ENCODE data around the gene ROM1. TPM values are rescaled to one million over a fixed set of nuclear protein-coding genes. Genes with fewer than 3 reads are reported as not detected.
"Not testable (repeated sequence)": the region's sequence is repeated elsewhere in the genome, so short reads cannot be mapped to it uniquely, and the experiment has no call there.

Gene ROM1
- total RNA-seq, 1 donor from 2014 or later = 3.2 TPM

DNA sequence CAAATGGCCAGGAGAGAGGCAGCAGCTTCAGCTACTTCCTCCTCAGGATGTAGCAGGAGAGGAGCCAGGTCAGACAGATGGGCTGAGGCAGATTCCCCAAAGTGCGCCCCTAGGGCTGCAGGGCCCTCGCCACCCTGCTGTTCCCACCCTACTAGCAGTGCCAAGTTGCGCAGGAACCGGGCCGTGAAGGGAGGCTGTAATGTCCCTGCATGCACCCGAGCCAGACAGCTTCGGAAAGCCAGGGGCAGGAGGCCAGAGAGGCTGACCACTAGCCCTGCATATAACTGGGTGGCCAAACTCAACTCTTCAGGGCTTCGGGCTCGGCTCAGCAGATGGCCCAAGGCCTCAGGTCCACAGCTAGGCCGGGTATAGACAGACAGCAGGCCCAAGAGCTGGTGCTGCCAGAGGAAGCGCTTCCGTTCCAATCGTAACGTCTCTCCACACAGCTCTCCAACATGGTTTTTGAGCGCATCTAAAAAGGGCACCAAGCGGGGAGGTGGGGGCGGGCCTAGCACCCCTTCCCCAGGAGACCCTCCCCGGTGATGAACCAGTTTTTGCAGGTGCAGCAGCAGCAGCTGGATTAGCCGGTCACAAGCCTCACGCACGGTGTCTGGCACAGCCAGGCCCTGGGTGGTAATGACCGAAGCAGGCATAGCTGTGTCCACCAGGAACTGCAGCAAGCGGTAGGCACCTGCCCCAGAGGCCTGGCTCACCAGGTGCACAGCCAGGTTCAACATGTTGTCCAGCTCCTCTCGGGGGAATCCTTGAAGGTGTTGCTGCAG, 35.3 kb downstream of the ROM1 start:
- no peak for DNase-seq (ENCODE audit: low spot score)
- intact Hi-C loops (cut with micrococcal nuclease) = no loop called here
- Mint-ChIP-seq H3K36me3 (ENCODE audit: low read depth) (peaks cover 17% of the 10 kb centered on the region), H3K4me1 (ENCODE audit: low read depth) (peaks cover 32% of the 10 kb centered on the region), H3K9me3 (no peaks in the 10 kb centered on the region), H3K27ac (no peak overlapping the region), H3K4me3 (no peak overlapping the region), H3K27me3 (ENCODE audit: insufficient read depth) (no peaks in the 10 kb centered on the region)

DNA sequence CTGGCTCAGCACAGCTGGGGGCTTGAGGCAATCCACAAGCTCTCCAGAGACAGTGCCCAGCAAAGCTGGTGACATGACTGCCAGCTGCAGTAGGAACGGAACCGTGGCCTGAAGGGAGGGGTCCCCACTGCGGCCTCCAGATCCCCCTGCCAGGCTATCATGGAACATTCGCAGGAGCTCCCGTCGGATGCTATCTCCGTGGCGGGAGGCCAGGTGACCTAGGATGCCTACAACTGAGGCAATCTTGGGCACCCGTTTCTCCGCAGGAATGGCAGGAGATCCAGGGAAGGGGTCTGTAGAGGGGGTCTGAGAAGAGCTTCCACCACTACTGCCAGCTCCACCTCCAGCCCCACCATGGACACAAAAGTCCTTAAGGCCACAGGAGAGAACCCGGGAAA, 35.9 kb downstream of the ROM1 start:
- H3K9me3 Mint-ChIP-seq = no peaks in the 10 kb centered on the region
- no peak overlapping the region for H3K27ac Mint-ChIP-seq
- H3K27me3 Mint-ChIP-seq (ENCODE audit: insufficient read depth) = no peaks in the 10 kb centered on the region
- no peak for DNase-seq (ENCODE audit: low spot score)
- H3K4me3 Mint-ChIP-seq = no peak overlapping the region
- intact Hi-C loops (cut with micrococcal nuclease) = no loop called here
- H3K36me3 Mint-ChIP-seq (ENCODE audit: low read depth) = peaks cover 17% of the 10 kb centered on the region
- H3K4me1 Mint-ChIP-seq (ENCODE audit: low read depth) = peaks cover 35% of the 10 kb centered on the region

DNA sequence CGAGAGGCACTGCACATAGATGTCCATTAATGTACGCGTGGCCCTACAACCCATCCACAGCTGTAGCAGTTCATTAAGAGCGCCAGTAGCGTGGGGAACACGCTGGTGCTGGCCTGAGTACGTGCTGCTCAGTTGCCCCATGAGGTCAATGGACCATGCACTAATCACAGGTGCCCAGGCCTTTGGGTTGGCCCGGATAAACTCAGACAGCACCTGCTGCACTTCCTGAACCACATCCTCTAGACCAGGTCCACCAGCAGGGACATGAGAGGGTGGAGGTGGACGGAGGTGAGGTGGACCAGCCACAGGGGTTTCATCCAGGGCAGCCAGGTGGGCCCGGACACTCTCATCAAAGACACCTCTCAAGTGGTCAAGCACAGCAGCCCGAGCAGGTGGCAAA, 36.4 kb downstream of the ROM1 start:
- peaks cover 40% of the 10 kb centered on the region for H3K4me1 Mint-ChIP-seq (ENCODE audit: low read depth)
- peaks cover 14% of the 10 kb centered on the region for H3K36me3 Mint-ChIP-seq (ENCODE audit: low read depth)
- intact Hi-C loops (cut with micrococcal nuclease) = no loop called here
- no peak overlapping the region for H3K4me3 Mint-ChIP-seq
- no peaks in the 10 kb centered on the region for H3K9me3 Mint-ChIP-seq
- no peaks in the 10 kb centered on the region for H3K27me3 Mint-ChIP-seq (ENCODE audit: insufficient read depth)
- no peak for DNase-seq (ENCODE audit: low spot score)
- H3K27ac Mint-ChIP-seq = no peak overlapping the region

DNA sequence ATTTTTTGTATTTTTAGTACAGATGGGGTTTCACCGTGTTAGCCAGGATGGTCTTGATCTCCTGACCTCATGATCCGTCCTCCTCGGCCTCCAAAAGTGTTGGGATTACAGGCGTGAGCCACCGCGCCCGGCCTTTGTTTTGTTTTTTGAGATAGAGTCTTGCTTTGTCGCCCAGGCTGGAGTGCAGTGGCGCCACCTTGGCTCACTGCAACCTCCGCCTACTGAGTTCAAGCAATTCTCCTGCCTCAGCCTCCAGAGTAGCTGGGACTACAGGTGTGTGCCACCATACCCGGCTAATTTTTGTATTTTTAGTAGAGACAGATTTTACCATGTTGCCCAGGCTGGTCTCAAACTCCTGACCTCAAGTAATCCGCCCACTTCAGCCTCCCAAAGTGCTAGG, 37.2 kb downstream of the ROM1 start:
- Mint-ChIP-seq H3K4me1 (ENCODE audit: low read depth) (peaks cover 38% of the 10 kb centered on the region), H3K36me3 (ENCODE audit: low read depth) (peaks cover 11% of the 10 kb centered on the region)
- H3K4me3 Mint-ChIP-seq; H3K9me3 Mint-ChIP-seq; H3K27ac Mint-ChIP-seq; H3K27me3 Mint-ChIP-seq (ENCODE audit: insufficient read depth); intact Hi-C loops (cut with micrococcal nuclease); DNase-seq (ENCODE audit: low spot score): not testable (repeated sequence)

DNA sequence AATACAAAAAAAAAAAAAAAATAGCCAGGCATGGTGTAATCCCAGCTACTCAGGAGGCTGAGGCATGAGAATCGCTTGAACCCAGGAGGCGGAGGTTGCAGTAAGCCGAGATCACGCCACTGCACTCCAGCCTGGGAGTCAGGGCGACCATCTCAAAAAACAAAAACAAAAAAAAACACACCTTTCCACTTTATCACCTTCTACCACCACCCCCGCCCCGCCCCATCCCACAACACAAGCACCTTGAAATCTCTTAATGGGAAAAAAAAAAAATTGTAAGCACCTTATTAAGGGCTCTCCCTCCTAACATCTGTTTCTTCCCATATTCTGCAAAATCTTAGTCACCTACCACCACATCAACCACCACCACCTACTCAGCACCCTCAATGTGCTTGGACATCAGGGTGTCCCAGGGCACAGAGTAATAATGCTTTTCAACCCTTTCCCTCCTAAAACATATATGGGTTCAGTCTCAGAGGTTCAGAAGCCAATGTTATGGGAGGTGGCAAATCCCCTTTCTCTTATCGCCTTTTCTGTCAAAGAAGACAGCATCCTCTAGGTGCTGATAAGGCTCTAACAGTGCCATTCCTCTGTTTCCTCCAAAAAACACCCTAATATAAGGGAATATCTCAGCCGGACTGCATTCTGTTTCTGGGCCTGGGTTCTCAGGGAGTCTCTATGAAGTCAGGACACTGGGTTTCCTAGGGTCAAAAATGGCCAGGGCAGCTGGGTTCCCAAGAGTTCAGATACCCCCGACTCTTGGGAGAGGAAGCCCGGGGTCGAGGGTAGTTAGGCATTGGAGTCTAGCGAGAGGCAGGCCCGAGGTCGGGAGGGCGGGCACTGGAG, 39.3 kb downstream of the ROM1 start:
- H3K27me3 Mint-ChIP-seq (ENCODE audit: insufficient read depth) = no peaks in the 10 kb centered on the region
- H3K4me1 Mint-ChIP-seq (ENCODE audit: low read depth) = peaks cover 25% of the 10 kb centered on the region
- no peak for DNase-seq (ENCODE audit: low spot score)
- intact Hi-C loops (cut with micrococcal nuclease) = loop anchor here (1.0 kb wide), 6 partner anchors 13 to 61 kb away; partner anchors contain the start of genes C11orf98, CSKMT, EML3 and TUT1
- no peaks in the 10 kb centered on the region for H3K9me3 Mint-ChIP-seq
- peak overlapping the region; percentile 95 for H3K27ac Mint-ChIP-seq
- peaks cover 7% of the 10 kb centered on the region for H3K36me3 Mint-ChIP-seq (ENCODE audit: low read depth)
- peak overlapping the region; percentile 99 for H3K4me3 Mint-ChIP-seq

DNA sequence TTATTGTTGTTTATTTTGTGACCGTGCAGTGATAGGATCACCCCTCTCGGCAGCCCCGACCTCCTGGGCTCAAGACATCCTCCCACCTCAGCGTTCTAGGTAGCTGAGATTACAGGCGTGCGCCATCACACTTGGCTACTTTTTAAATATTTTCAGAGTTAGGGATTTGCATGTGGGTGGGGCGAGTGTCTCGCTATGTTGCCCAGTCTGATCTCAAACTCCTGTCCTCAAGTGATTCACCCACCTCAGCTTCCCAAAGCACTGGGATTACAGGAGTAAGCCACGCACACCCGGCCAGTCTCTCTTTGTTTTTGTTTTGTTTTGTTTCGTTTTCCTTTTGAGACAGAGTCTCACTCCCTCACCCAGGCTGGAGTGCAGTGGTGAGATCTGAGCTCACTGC, 41.2 kb downstream of the ROM1 start:
- peaks cover 4% of the 10 kb centered on the region for H3K36me3 Mint-ChIP-seq (ENCODE audit: low read depth)
- H3K9me3 Mint-ChIP-seq = no peaks in the 10 kb centered on the region
- no peaks in the 10 kb centered on the region for H3K27me3 Mint-ChIP-seq (ENCODE audit: insufficient read depth)
- peak overlapping the region; percentile 65 for H3K4me3 Mint-ChIP-seq
- H3K4me1 Mint-ChIP-seq (ENCODE audit: low read depth) = peaks cover 25% of the 10 kb centered on the region
- H3K27ac Mint-ChIP-seq = peak overlapping the region; percentile 68
- no peak for DNase-seq (ENCODE audit: low spot score)
- intact Hi-C loops (cut with micrococcal nuclease) = no loop called here

DNA sequence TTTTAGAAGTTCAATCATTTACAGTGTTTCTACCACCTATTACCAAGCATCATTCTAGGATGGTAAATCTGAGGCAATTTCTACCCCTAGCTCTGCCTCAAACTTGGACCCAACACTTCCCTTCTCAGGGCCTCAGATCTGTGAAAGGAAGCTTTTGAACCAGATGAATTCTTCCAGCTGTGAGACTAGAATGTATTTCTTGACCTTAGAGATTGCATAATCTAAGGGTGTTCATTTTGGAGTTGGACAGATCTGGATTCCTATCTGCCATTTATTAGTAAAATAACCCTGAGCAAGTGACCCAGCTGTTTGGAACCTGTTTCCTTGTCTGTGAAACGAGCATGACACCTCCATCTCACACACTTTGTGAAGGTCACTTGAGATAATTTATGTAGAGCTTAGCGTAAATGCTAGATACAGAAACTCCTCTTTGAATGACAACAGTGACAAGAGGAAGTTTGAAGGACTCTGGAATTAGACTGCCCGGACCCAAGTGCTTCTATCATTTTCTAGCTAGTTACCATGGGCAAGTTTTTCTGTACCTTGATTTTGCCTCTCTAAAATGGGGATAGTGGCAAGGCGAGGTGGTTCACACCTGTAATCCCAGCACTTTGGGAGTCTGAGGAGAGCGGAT, 43.9 kb downstream of the ROM1 start:
- Mint-ChIP-seq H3K4me1 (ENCODE audit: low read depth) (peaks cover 22% of the 10 kb centered on the region), H3K36me3 (ENCODE audit: low read depth) (peaks cover 4% of the 10 kb centered on the region), H3K27ac (no peak overlapping the region), H3K27me3 (ENCODE audit: insufficient read depth) (no peaks in the 10 kb centered on the region), H3K9me3 (no peaks in the 10 kb centered on the region), H3K4me3 (no peak overlapping the region)
- intact Hi-C loops (cut with micrococcal nuclease) = no loop called here
- DNase-seq (ENCODE audit: low spot score) = no peak

DNA sequence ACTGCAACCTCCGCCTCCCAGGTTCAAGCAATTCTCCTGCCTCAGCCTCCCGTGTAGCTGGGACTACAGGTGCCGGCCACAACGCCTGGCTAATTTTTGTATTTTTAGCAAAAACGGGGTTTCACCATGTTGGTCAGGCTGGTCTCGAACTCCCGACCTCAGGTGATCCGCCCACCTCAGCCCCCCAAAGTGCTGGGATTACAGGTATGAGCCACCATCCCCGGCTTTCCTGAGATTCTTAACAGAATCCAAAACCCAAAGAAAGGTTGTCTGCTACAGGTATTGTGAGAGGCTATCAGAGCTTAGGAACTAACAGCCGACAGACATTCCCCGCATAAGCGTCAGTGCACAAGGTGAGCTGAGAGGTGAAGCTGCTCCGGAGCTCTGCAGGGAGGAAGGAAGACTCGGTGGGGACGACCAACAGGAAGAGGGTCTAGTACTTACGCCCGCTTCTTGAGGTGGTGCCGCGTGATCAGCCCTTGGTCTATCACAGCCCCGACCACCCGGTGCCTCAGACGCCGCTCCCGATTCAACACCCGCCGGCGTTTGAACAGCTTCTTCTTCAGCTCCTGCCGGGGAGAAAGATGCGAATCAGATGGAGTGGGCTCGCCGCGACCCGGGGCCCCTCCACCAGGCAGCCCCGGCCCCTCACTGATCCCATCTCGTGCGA, 51.5 kb downstream of the ROM1 start:
- Mint-ChIP-seq H3K4me3 (peak overlapping the region; percentile 98), H3K27me3 (ENCODE audit: insufficient read depth) (no peaks in the 10 kb centered on the region), H3K4me1 (ENCODE audit: low read depth) (peaks cover 27% of the 10 kb centered on the region), H3K36me3 (ENCODE audit: low read depth) (peaks cover 37% of the 10 kb centered on the region), H3K9me3 (no peaks in the 10 kb centered on the region), H3K27ac (peak overlapping the region; percentile 81)
- peak; percentile 48 for DNase-seq (ENCODE audit: low spot score)
- intact Hi-C loops (cut with micrococcal nuclease) = loop anchor here (1.0 to 2.0 kb wide), 11 partner anchors 11 to 216 kb away; partner anchors contain the start of genes EML3, GANAB, HNRNPUL2 and INTS5

Other genes starting within 250 kb of the ROM1 start
- not detected in 2 replicates for gene SCGB1A1, start 194.2 kb upstream of the ROM1 start, total RNA-seq
- 96.5 and 97.2 TPM in 2 replicates for gene AHNAK, start 66.5 kb upstream of the ROM1 start, total RNA-seq
- gene EEF1G, start 39.4 kb upstream of the ROM1 start, total RNA-seq = 1,154 and 1,169 TPM in 2 replicates
- 38.7 and 40.7 TPM in 2 replicates for gene TUT1, start 21.7 kb upstream of the ROM1 start, total RNA-seq
- gene MTA2, start 11.4 kb upstream of the ROM1 start, total RNA-seq = 224 and 230 TPM in 2 replicates
- 164 and 167 TPM in 2 replicates for gene EML3, start 482 bp upstream of the ROM1 start, total RNA-seq
- 93.8 and 94.3 TPM in 2 replicates for gene B3GAT3, start 8.7 kb downstream of the ROM1 start, total RNA-seq
- gene GANAB, start 33.4 kb downstream of the ROM1 start, total RNA-seq = 238 and 255 TPM in 2 replicates
- 39.2 and 40.4 TPM in 2 replicates for gene INTS5, start 40.0 kb downstream of the ROM1 start, total RNA-seq
- 146 and 151 TPM in 2 replicates for gene C11orf98, start 52.0 kb downstream of the ROM1 start, total RNA-seq
- 65.0 and 69.4 TPM in 2 replicates for gene CSKMT, start 52.1 kb downstream of the ROM1 start, total RNA-seq
- 8.9 and 11.4 TPM in 2 replicates for gene UQCC3, start 58.4 kb downstream of the ROM1 start, total RNA-seq
- 23.4 and 24.3 TPM in 2 replicates for gene LBHD1, start 59.0 kb downstream of the ROM1 start, total RNA-seq
- 125 and 128 TPM in 2 replicates for gene UBXN1, start 65.8 kb downstream of the ROM1 start, total RNA-seq
- gene LRRN4CL, start 76.3 kb downstream of the ROM1 start, total RNA-seq = 0.17 and 0.26 TPM in 2 replicates
- gene BSCL2, start 94.2 kb downstream of the ROM1 start, total RNA-seq = 34.0 and 34.6 TPM in 2 replicates
- not detected in 2 replicates for gene GNG3, start 94.4 kb downstream of the ROM1 start, total RNA-seq
- gene HNRNPUL2, start 114.2 kb downstream of the ROM1 start, total RNA-seq = 53.0 and 55.2 TPM in 2 replicates
- 36.4 and 38.0 TPM in 2 replicates for gene TTC9C, start 115.2 kb downstream of the ROM1 start, total RNA-seq
- gene ZBTB3, start 140.9 kb downstream of the ROM1 start, total RNA-seq = 8.7 and 9.1 TPM in 2 replicates
- 145 and 148 TPM in 2 replicates for gene POLR2G, start 148.3 kb downstream of the ROM1 start, total RNA-seq
- 19.4 and 20.7 TPM in 2 replicates for gene TAF6L, start 158.1 kb downstream of the ROM1 start, total RNA-seq
- gene TMEM179B, start 174.1 kb downstream of the ROM1 start, total RNA-seq = 40.6 and 43.0 TPM in 2 replicates
- 14.3 and 16.0 TPM in 2 replicates for gene TMEM223, start 178.7 kb downstream of the ROM1 start, total RNA-seq
- gene NXF1, start 192.2 kb downstream of the ROM1 start, total RNA-seq = 155 and 158 TPM in 2 replicates
- 34.2 and 39.9 TPM in 2 replicates for gene STX5, start 218.8 kb downstream of the ROM1 start, total RNA-seq
- gene TEX54, start 219.6 kb downstream of the ROM1 start, total RNA-seq = 1.2 and 1.3 TPM in 2 replicates
- 156 and 161 TPM in 2 replicates for gene WDR74, start 226.3 kb downstream of the ROM1 start, total RNA-seq

Data from activated T-helper 1 cell treated with anti-CD3 and anti-CD28 coated beads, Interleukin-12 subunit alpha, Interleukin-12 subunit beta, Interleukin-2, Interleukin-4 antibody, amounts not matched to agents 30 ng/mL and 10 ng/mL and 1 ng/mL, durations not matched to agents 14 hours and 24 hours and 36 hours (primary cell).